Adrenal gland (tissue), 5 donors: ENCODE data around the gene NUDT6.

Experiments
- CTCF ChIP-seq, 6 experiments: fragments of 450-650 bp in 4 of 6; fragments of 200-600 bp in 2 of 6; sonication (generic) in 1 of 6; IDR thresholded peaks; 1 replicate in 5 of 6; 2 replicates in 1 of 6; pipeline versions ENCODE4 v1.5.1 to v1.8.0; 2016 to 2021; ENCODE audit warnings: antibody characterized with exemption in 6 of 6, mild to moderate bottlenecking in 2 of 6, moderate library complexity in 1 of 6
- POLR2A ChIP-seq, 2 donors: fragments of 450-650 bp; IDR thresholded peaks; one replicate each; pipeline ENCODE4 v1.6.1; 2017; ENCODE audit warnings: antibody characterized with exemption in 2 of 2, mild to moderate bottlenecking in 2 of 2, moderate library complexity in 1 of 2
- donor health status: DM: no; HTN: no; CAD: no.

- TF ChIP-seq POLR2A (IDR thresholded peaks at IDR 0.05) (no peak), CTCF (IDR thresholded peaks at IDR 0.05) (no peak)
Observed at GRCh38 chr4:122914938-122915337, 7.5 kb downstream of the NUDT6 start.
